Fibroblast of lung (primary cell): ENCODE data around the gene BRINP3. TPM values are rescaled to one million over a fixed set of nuclear protein-coding genes. Genes with fewer than 3 reads are reported as not detected.

ENCODE experiments used
- DNase-seq, 2 donors: peaks; one replicate each; pipeline versions ENCODE4 v3.0.0 to v3.0.0-alpha.2; 2010; ENCODE audit warnings: low read depth in 2 of 2
- H2AFZ ChIP-seq: 2 replicates; pipeline ENCODE4 v1.5.1; 2012; ENCODE audit warnings: low read length, control low read depth, inconsistent platforms
- H3K27ac ChIP-seq: 2 replicates; pipeline ENCODE4 v1.5.1; 2011; ENCODE audit warnings: low read length, control low read depth; ENCODE audit not compliant: insufficient read depth
- H3K27me3 ChIP-seq: 2 replicates; pipeline ENCODE4 v1.5.1; 2011; ENCODE audit warnings: mild to moderate bottlenecking, low read length; ENCODE audit not compliant: control insufficient read depth, insufficient read depth
- H3K36me3 ChIP-seq: 2 replicates; pipeline ENCODE4 v1.5.1; 2011; ENCODE audit warnings: low read length; ENCODE audit not compliant: control insufficient read depth, insufficient read depth
- H3K4me1 ChIP-seq: 2 replicates; pipeline ENCODE4 v1.5.1; 2011; ENCODE audit warnings: low read length; ENCODE audit not compliant: control insufficient read depth, insufficient read depth; ENCODE audit errors: extremely low read depth
- H3K4me2 ChIP-seq: 2 replicates; pipeline ENCODE4 v1.5.1; 2011; ENCODE audit warnings: low read length, control low read depth; ENCODE audit not compliant: insufficient read depth; ENCODE audit errors: extremely low read depth
- H3K4me3 ChIP-seq, 4 experiments: fragments of 200-600 bp in 1 of 4; sonication (generic) in 1 of 4; replicated peaks in 1 of 4; 2 replicates each; pipeline ENCODE4 v1.5.1; 2011 to 2016; ENCODE audit warnings: low read length in 4 of 4, low read depth in 3 of 4, mild to moderate bottlenecking in 3 of 4, control low read depth in 2 of 4, inconsistent platforms in 1 of 4, mixed read lengths in 1 of 4; ENCODE audit not compliant: insufficient read depth in 1 of 4; ENCODE audit errors: control extremely low read depth in 1 of 4
- H3K79me2 ChIP-seq: 2 replicates; pipeline ENCODE4 v1.5.1; 2012; ENCODE audit warnings: mild to moderate bottlenecking, low read length, inconsistent platforms; ENCODE audit not compliant: control insufficient read depth, insufficient read depth
- H3K9ac ChIP-seq: 2 replicates; pipeline ENCODE4 v1.5.1; 2011; ENCODE audit warnings: mild to moderate bottlenecking, low read length, control low read depth; ENCODE audit not compliant: insufficient read depth
- H3K9me3 ChIP-seq: 2 replicates; pipeline ENCODE4 v1.5.1; 2012; ENCODE audit warnings: low read depth, low read length; ENCODE audit not compliant: control insufficient read depth, insufficient read depth
- H4K20me1 ChIP-seq: 2 replicates; pipeline ENCODE4 v1.5.1; 2011; ENCODE audit warnings: low read length; ENCODE audit not compliant: control insufficient read depth, insufficient read depth; ENCODE audit errors: extremely low read depth
- EZH2 ChIP-seq: IDR thresholded peaks from 2 replicates; pipeline ENCODE4 v1.5.1; 2012; ENCODE audit warnings: low read length, control low read depth, mild to moderate bottlenecking; ENCODE audit errors: missing control alignments
- polyA plus RNA-seq, 2 donors: library from polyadenylated mRNA; depleted of rRNA in 1 of 2; stranded (reverse) in 1 of 2; unstranded in 1 of 2; fragments of >200 nt; gene quantifications; 2 replicates each; pipeline ENCODE4 v1.2.1, GENCODE V29; 2011 to 2012; ENCODE audit warnings: missing spikeins in 1 of 2
- total RNA-seq: library from RNA; depleted of rRNA; stranded (reverse); fragments of >200 nt; gene quantifications from 2 replicates; pipeline ENCODE4 v1.2.1, GENCODE V29; 2014
- TF ChIP-seq, protein P1 (sequence below), 2 donors: IDR thresholded peaks in 1 of 2; conservative IDR thresholded peaks in 1 of 2; 1 replicate in 1 of 2; 2 replicates in 1 of 2; pipeline ENCODE4 v1.5.1; 2011 to 2012; ENCODE audit warnings: low read length in 2 of 2, control low read depth in 1 of 2, inconsistent platforms in 1 of 2, low read depth in 1 of 2, mild to moderate bottlenecking in 1 of 2

The BRINP3 gene
- total and polyA plus RNA-seq, 2 donors (not counting 1 experiment from before 2014, with no cell fraction given): 0.26 to 18.8 TPM

- Histone ChIP-seq H3K27me3 (no peaks in the 10 kb centered on the region), H3K36me3 (no peaks in the 10 kb centered on the region), H3K4me3 (no peak overlapping the region), H3K9me3 (no peaks in the 10 kb centered on the region), H3K79me2 (no peaks in the 10 kb centered on the region), H2AFZ (no peak overlapping the region), H3K27ac (no peak overlapping the region), H3K4me1 (no peaks in the 10 kb centered on the region), H3K9ac (no peak overlapping the region), H3K4me2 (no peak overlapping the region), H4K20me1 (no peaks in the 10 kb centered on the region)
- TF ChIP-seq, protein P1, sequence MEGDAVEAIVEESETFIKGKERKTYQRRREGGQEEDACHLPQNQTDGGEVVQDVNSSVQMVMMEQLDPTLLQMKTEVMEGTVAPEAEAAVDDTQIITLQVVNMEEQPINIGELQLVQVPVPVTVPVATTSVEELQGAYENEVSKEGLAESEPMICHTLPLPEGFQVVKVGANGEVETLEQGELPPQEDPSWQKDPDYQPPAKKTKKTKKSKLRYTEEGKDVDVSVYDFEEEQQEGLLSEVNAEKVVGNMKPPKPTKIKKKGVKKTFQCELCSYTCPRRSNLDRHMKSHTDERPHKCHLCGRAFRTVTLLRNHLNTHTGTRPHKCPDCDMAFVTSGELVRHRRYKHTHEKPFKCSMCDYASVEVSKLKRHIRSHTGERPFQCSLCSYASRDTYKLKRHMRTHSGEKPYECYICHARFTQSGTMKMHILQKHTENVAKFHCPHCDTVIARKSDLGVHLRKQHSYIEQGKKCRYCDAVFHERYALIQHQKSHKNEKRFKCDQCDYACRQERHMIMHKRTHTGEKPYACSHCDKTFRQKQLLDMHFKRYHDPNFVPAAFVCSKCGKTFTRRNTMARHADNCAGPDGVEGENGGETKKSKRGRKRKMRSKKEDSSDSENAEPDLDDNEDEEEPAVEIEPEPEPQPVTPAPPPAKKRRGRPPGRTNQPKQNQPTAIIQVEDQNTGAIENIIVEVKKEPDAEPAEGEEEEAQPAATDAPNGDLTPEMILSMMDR (conservative IDR thresholded peaks at IDR 0.05 in 1 of 2, IDR thresholded peaks at IDR 0.05 in 1 of 2; ENCODE audit: low read depth in 1 of 2, low read length in 2 of 2): no peak
- TF ChIP-seq EZH2: no peak
- DNase-seq: no peak
Measured at GRCh38 chr1:190377991-190378390, 99.7 kb downstream of the BRINP3 start.

- H3K4me1 ChIP-seq: no peaks in the 10 kb centered on the region
- H3K9ac ChIP-seq: no peak overlapping the region
- no peak for DNase-seq
Measured at GRCh38 chr1:190377294-190377693, 100.4 kb downstream of the BRINP3 start.

DNA sequence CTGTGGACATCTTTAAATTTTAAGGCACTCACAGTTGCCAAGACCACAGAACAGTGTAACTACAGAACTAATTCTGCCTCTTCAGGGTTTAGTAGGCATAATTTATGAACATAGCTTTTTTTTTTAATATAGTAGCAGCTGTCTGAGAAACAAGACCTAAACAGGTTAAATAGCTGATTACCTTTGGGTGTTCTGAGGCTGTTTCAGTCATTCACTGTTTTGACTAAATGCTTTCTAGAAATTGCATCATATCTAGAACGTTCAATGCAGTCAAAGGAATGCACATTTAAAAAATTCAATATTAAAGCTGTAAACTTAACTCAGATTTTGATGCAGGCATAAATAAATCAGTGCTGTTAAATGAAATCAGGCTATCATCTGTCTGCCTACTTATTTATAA is 101.6 kb downstream of the BRINP3 start:
- H3K4me1 ChIP-seq: no peaks in the 10 kb centered on the region
- H2AFZ ChIP-seq: no peak overlapping the region

More at GRCh38 chr1:190377294-190377693, 100.4 kb downstream of the BRINP3 start:
- H3K4me2 ChIP-seq: no peak overlapping the region
- no peaks in the 10 kb centered on the region for H4K20me1 ChIP-seq
- H3K27ac ChIP-seq: no peak overlapping the region
- no peaks in the 10 kb centered on the region for H3K36me3 ChIP-seq
- H3K79me2 ChIP-seq: no peaks in the 10 kb centered on the region
- H3K27me3 ChIP-seq: no peaks in the 10 kb centered on the region
- no peak for TF ChIP-seq EZH2
- TF ChIP-seq, protein P1 (conservative IDR thresholded peaks at IDR 0.05 in 1 of 2, IDR thresholded peaks at IDR 0.05 in 1 of 2; ENCODE audit: low read depth in 1 of 2, low read length in 2 of 2): no peak
- no peaks in the 10 kb centered on the region for H3K9me3 ChIP-seq
- no peak overlapping the region for H3K4me3 ChIP-seq
- H2AFZ ChIP-seq: no peak overlapping the region

More for the DNA sequence above, 101.6 kb downstream of the BRINP3 start:
- H3K9ac ChIP-seq: no peak overlapping the region
- TF ChIP-seq EZH2: no peak
- TF ChIP-seq, protein P1 (conservative IDR thresholded peaks at IDR 0.05 in 1 of 2, IDR thresholded peaks at IDR 0.05 in 1 of 2; ENCODE audit: low read depth in 1 of 2, low read length in 2 of 2): no peak
- no peak overlapping the region for H3K4me2 ChIP-seq
- no peaks in the 10 kb centered on the region for H3K9me3 ChIP-seq
- H4K20me1 ChIP-seq: no peaks in the 10 kb centered on the region
- H3K27ac ChIP-seq: no peak overlapping the region
- H3K79me2 ChIP-seq: no peaks in the 10 kb centered on the region
- no peaks in the 10 kb centered on the region for H3K36me3 ChIP-seq
- no peak overlapping the region for H3K4me3 ChIP-seq
- DNase-seq: peak in 1 of 2 donors; percentile 53
- no peaks in the 10 kb centered on the region for H3K27me3 ChIP-seq
